HEK293T (cell line): ENCODE results near the gene BMP7.

Experiments used
- ELF4 ChIP-seq: fragments of 450-650 bp; IDR thresholded peaks from 2 replicates; pipeline ENCODE4 v1.6.1; 2017; ENCODE audit warnings: antibody characterized with exemption
- FOXK2 ChIP-seq: fragments of 450-650 bp; IDR thresholded peaks from 2 replicates; pipeline ENCODE4 v1.6.1; 2016; ENCODE audit warnings: mild to moderate bottlenecking
- FOXM1 ChIP-seq: fragments of 450-650 bp; IDR thresholded peaks from 2 replicates; pipeline ENCODE4 v1.6.1; 2017; ENCODE audit warnings: mild to moderate bottlenecking, borderline replicate concordance
- NFRKB ChIP-seq: fragments of 450-650 bp; IDR thresholded peaks from 2 replicates; pipeline ENCODE4 v1.6.1; 2016; ENCODE audit warnings: mild to moderate bottlenecking, moderate library complexity
- SP1 ChIP-seq: fragments of 450-650 bp; IDR thresholded peaks from 2 replicates; pipeline ENCODE4 v1.6.1; 2017
- SUZ12 ChIP-seq: fragments of 450-650 bp; IDR thresholded peaks from 2 replicates; pipeline ENCODE4 v1.6.1; 2016; ENCODE audit warnings: mild to moderate bottlenecking
- TARDBP ChIP-seq: fragments of 450-650 bp; IDR thresholded peaks from 2 replicates; pipeline ENCODE4 v1.6.1; 2016
- ZNF384 ChIP-seq: fragments of 450-650 bp; IDR thresholded peaks from 2 replicates; pipeline ENCODE4 v1.6.1; 2016

DNA sequence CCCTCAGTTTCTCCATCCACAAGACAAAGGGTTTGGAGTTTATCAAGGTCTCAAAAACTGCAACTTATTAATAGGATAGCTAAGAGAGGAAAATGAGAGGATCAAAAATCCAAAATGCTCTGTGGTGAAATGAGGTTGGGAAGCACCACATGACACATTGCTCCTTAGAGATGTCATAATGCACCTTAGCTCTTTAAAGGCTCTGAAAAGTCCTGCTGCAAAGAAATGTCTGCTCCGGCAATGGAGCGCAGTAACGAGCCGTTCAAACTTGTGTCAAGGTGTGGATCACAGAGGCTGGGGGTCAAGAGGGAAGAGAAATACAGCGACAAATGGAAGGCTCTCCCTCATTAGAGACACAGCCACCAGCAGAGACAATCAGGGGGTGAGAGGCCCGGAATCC is 53.1 kb downstream of the BMP7 start:
- TF ChIP-seq TARDBP (no peak), FOXK2 (no peak), ELF4 (no peak), FOXM1 (no peak), SUZ12 (no peak), NFRKB (no peak), SP1 (no peak), ZNF384 (no peak)
